Neural progenitor cell (in vitro differentiated cells): Measurements from ENCODE around the gene SHBG.

ENCODE experiments used
- EZH2 ChIP-seq: fragments of 200-600 bp; sonication (generic); IDR thresholded peaks from 2 replicates; pipeline ENCODE4 v1.6.1; 2017; ENCODE audit warnings: antibody characterized with exemption, mild to moderate bottlenecking, moderate library complexity
- TF ChIP-seq, protein P1 (sequence below): fragments of 200-600 bp; sonication (generic); IDR thresholded peaks from 2 replicates; pipeline ENCODE4 v1.5.1; 2017; ENCODE audit warnings: antibody characterized with exemption, mild to moderate bottlenecking

DNA sequence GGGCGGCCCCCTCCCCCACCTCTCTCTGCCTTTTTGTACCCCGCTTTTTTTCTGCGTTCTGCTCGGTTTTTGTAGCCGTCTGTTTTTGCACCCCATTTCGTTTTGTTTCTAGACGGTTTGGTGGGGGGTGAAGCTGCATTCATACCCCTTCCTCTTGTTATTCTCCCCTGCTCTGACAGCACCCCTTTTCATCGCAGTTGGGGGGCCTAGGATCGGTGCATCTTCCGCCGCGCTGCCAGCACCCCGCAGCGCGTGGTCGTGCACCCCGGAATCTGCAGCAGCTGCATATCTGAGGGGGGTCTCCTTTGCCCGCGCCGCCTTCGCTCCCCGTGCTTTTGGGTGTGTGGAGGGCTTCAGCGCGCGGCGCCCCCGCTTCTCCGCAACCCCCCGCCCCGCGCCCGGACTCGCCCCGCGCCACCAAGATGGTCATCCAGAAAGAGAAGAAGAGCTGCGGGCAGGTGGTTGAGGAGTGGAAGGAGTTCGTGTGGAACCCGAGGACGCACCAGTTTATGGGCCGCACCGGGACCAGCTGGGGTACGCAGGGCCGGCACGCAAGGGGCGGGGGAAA lies 21.2 kb downstream of the SHBG start:
- TF ChIP-seq, protein P1, sequence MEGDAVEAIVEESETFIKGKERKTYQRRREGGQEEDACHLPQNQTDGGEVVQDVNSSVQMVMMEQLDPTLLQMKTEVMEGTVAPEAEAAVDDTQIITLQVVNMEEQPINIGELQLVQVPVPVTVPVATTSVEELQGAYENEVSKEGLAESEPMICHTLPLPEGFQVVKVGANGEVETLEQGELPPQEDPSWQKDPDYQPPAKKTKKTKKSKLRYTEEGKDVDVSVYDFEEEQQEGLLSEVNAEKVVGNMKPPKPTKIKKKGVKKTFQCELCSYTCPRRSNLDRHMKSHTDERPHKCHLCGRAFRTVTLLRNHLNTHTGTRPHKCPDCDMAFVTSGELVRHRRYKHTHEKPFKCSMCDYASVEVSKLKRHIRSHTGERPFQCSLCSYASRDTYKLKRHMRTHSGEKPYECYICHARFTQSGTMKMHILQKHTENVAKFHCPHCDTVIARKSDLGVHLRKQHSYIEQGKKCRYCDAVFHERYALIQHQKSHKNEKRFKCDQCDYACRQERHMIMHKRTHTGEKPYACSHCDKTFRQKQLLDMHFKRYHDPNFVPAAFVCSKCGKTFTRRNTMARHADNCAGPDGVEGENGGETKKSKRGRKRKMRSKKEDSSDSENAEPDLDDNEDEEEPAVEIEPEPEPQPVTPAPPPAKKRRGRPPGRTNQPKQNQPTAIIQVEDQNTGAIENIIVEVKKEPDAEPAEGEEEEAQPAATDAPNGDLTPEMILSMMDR: no peak
- TF ChIP-seq EZH2: peak; percentile 45
